GM19240 (cell line): Measurements from ENCODE around the gene AMHR2.

Experiments used
- DNase-seq: peaks from one replicate; pipeline ENCODE4 v3.0.0; 2011; ENCODE audit warnings: low spot score; ENCODE audit not compliant: insufficient read length

AMHR2 gene

DNA sequence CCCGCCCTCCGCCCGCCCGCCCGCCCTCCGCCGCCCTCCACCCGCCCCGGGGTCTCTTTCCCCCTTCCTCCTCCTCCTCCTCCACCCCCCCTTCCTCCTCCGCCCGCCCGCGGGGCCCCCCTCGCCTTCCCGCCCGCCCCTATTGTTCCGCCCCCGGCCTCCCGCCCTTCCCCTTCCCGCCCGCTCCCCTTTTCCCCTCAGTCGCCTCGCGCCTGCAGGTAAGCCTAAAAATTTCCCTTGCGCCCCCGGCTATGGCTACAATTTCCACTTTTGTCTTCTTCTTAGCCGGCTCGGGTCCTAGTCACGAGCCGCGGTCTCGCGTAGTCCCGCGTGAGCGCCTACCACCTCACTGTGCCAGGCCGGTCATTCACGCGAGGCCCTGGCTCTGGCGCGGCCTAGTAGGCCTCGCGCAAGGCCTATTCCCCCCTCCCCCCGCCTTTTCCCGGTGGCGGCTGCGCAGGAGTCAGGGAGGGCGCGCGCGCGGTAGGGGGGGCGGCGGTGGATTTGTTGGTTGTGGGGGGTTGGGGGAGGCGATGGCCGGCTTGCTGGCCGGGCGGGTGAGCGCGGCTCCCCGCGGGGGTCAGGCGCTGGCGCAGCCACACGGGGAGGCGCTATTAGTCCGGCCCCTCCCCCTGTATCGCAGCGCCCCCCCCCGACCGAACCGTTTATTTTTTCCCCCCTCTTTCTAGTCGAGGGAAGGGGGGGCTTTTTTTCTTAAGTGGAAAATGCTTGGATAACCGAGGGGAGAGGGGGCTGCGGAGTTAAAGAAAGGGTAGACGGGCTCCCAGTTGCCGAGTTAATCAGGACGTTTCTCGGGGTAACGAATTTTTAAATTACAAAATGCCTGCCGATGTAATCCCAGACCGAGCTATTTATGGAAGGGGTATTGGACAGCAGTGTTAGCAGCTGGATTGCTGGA is 28.8 kb downstream of the AMHR2 start:
- DNase-seq: peak; percentile 41

DNA sequence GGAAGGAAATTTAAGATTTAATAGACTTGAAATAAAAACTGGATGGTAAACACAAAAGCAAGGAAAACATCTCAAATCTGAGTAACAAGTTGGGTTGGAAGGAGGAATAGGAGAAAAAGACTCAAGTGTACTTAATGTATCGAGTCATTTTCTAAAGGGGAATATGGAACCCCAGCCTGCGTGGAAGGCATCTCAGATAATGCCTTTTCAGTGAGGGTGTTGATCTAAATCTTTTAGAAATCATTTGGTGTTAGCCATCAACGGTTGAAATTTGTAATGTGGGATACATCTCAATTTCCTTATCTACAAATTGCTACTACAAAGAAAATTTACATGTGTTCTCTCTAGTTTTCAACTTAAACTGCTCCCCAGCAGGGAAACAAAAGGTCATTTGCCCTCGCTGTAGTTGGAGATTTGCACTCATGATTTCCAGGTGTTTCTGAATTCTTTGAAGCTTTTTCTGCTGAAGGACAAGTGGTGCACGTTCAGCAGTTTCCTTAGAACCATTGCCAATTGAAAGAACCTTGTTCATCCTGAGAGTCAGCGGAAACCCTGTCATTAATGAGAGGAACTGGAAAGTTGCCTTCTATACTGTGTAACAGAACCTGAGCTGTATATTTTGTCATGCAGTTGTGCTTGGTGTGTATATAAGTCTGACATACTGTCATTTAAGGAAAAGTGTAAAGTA is 30.4 kb downstream of the AMHR2 start:
- DNase-seq: no peak

DNA sequence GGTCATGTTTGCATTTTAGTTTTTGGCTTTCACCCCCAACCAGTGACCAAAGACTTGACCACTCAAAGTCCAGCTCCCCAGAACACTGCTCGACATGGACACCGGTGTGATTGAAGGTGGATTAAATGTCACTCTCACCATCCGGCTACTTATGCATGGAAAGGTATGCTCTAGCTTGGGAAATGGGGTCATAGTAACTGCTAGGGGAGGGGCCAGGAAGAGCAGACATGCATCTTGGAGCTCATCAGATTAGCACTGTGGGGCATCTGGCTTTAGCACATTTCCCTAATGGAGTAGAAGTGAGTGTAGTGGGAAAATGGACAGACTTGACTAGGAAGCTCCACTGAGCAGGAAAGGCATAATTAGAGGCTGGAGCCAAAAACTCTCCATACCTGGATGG is 31.1 kb downstream of the AMHR2 start:
- no peak for DNase-seq

DNA sequence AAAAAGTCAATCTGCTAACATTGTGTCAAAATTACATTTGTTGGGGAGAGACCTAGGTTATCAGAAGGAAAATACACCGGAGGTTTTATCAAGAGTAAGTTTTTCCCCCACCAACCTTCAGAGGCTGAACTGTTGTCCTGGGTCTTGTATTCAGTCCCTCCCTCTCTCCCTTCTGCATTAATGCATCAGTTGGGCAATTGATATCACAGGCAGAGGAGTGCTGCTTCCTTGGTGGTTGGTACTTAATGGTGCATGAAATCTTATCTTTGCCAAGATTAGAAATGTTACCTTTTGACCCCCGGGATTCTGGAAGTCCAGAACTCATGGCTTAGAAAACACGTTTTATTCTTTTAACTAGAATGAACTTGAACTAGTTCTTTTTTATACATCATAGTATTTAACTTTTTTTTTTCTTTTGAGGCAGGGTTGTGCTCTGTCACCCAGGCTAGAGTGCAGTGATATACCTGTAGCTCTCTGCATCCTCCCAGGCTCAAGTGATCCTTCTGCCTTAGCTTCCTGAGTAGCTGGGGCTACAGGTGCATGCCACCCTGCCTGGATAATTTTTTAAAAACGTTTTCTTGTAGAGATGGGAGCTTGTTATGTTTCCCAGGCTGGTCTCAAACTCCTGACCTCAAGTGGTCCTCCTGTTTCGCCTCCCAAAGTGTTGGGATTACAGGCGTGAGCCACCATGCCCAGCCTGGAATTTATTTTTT is 33.2 kb downstream of the AMHR2 start:
- DNase-seq: no peak

DNA sequence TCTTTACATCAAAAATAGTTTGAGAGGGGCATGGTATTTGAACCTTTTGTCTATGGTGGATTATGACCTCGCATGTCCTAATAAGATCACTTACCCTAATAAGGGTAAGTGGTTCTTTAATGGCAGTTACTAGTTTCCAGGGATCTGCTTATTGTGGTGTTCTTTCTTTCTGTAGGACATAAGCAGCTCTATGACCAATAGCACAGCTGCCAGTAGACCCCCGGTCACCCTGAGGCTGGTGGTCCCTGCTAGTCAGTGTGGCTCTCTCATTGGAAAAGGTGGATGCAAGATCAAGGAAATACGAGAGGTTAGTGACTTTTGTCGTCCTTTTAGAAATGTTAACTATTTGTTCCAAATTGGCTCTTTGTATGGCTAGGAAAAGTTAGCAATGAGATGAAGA is 35.4 kb downstream of the AMHR2 start:
- DNase-seq: no peak

DNA sequence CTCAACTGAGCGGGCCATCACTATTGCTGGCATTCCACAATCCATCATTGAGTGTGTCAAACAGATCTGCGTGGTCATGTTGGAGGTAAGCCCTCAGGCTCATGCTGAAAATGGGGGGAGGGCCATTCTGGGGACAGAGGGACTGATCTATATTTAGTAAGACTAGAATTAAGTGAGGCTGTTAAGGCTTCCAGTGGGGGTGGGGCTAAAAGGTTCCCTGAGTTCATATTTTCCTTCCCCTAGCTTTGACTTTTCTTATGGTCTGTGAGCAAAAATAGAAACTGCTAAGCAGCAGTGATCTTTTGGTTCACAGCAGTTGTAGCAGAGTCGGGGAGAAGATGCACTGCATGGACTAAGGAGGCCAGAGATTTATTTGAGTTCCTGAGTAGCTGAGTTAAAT is 37.4 kb downstream of the AMHR2 start:
- DNase-seq: no peak

DNA sequence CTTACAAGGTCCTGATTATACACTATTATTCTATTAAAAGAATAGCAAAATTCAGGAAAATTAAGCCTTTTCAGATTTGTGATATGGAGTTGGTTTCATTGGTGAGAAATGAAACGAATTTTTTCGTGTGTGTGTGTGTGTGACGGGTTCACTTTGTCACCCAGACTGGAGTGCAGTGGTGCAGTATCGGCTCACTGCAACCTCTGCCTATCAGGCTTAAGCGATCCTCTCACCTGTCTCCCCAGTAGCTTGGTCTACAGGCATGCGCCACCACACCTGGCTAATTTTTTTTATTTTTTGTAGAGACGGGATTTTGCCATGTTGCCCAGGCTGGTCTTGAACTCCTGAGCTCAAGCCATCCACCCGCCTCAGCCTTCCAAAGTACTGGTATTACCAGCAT is 37.9 kb downstream of the AMHR2 start:
- DNase-seq: no peak

DNA sequence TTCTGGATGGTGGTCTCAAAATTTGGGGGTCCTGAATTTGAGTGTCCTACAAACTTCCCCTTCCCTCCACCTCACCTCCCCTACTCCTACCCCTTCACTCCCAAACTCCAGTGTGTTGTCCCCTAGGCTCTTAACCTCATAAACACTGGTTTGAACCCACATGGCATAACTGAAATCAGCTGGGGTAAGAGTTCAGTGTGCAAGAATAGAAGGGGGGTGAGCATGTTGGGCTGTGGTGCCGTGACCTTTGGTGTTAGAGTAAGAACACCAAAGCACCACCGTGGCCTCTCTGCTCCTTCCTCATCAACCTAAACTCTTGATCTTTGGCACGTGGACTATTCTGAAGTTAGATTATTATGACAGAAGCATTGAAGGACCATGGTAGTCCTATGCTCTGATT is 39.3 kb downstream of the AMHR2 start:
- DNase-seq: no peak

DNA sequence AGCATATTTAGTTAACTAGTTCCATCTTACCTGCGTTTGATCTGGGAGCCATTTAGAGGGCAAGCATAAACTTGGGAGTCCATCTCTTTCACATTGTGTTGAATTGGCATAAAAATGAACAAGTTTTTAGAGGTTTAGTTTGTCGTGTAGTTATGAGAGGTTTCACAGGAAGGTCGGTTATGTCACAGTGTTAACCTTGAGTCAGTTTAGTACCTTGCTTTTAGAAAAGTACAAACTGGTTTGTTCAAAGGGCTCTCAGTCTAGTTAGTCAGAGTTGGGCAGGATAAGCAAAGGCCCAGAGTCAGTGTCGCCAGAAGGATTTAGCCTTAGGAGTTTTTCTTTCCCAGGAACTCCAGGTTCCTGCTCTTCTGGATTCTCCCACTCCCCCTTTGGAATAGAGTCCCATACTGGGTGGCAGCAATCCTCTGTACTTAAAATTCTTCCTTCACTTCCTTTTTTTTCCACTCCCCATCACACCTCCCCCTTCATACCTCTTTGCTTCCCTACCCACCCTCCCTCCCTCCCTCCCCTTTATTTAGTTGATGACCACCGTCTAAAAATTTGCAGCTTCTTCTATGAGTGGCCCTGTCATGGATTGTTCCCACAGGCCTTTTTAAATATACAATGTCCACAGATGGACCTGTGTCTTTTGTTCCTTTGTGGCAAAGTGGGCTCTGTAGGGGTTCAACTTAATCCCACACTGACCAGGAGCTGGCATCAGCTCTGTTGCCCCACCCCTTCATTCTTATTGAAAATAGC is 40.3 kb downstream of the AMHR2 start:
- no peak for DNase-seq

DNA sequence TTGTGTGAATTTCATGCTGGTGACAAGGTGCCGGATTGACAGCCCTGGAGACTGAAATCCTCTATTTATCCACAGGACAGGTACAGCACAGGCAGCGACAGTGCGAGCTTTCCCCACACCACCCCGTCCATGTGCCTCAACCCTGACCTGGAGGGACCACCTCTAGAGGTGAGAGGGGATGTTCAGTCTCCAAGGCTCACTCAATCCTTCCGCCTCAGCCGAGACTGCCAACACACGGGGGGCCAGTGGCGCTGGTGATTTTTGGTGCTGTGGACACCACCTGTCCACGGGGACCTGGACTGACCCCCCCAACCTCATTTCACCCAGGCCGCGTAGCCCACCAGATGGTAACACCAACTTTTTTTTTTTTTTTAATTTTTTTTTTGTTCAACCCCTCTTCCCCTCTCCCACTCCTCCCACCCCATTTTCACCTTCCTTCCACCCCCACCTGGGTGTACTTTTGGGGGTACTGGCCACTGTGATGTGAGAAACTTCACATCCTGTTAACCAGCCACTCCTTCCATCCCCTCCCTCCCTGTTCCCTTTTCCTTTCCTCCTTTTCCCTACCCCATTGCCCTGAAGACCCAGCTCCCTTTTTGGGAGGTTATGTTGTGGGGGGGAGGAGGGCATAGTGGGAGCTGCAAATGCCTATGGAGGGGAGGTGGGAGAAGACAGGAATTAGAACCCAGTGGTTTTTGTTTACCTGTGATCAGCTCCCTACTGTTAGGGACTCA is 41.2 kb downstream of the AMHR2 start:
- no peak for DNase-seq

DNA sequence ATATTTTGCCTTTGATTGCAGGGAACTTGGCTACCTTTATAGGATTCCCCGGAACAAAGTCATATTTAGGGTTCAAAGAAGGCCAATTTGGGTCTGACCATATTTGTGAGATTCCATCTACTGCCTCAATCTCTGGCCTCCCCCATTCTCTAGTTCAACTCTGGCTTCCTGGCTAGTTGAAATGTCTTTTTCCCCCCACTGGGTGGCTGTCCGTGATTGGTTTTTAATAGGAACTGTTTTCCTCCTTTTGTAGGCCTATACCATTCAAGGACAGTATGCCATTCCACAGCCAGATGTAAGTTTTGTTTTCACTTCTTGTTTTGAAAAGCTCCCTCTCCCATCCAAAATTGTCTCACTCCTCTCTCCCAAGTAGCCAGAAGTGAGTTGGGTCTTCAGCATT is 42.0 kb downstream of the AMHR2 start:
- no peak for DNase-seq

DNA sequence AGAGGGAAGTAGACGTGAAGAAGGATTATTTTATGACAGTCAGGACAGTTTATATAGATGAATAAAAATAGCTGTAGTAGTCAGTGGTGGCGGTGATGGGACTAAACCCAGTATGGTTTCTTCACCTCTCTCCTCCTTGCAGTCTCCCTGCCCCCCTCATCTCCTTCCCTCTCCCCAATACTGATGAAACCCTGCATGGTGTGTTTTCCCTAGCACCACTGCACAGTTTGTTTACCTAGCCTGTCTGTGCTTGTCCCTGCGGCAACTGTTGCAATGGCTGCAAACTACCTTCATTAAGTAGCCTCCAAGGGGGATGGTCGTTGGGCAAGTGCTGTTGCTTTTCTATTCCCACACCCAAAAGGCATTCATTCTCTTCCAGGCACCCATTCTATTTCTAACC is 43.0 kb downstream of the AMHR2 start:
- DNase-seq: no peak

DNA sequence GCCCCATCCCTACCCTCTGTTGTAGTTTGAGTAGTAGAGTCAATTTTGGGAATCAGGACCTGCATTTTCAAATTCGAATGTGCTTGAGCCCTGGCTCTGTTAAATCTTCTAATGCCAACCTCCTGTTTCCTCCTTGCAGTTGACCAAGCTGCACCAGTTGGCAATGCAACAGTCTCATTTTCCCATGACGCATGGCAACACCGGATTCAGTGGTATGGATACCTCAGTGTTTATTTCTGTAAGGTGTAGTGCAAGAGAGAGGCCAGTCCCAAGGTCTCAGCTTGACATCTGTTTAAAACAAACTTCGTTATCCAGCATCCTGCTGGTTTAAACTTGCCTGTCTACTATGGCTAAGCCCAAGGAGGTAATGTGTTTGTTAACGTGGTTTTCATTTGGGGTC is 43.4 kb downstream of the AMHR2 start:
- DNase-seq: no peak

DNA sequence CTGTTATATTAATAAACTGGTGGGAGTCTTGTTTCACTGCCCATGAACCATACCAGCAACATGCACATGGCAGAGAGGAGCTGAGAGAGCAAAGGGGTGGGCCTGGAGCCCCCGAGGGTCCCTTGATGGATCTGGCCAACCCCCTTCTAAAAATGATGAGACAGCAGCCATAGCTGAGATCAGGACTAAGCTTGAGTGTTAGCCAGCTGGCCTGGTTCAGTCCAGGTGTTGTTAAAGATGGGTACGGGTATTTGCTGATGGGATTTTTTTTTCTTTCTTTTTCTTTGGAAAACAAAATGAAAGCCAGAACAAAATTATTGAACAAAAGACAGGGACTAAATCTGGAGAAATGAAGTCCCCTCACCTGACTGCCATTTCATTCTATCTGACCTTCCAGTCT is 44.2 kb downstream of the AMHR2 start:
- DNase-seq: no peak

DNA sequence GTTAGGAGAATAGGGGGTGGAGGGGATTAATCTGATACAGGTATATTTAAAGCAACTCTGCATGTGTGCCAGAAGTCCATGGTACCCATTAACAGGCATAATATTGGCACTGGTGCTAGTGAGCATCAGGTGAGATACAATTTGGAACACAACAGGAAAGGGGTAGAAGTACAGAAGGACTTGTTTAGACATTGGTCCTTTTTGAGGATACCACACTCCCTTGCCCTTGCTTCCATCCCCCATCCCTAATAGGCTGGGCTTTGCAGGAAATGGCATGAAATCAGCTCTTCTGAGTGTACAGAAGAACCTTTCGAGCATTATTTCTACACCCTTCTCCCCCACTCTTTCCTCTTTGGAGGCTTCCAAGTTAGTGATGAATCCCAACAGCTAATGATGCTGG is 44.6 kb downstream of the AMHR2 start:
- no peak for DNase-seq

DNA sequence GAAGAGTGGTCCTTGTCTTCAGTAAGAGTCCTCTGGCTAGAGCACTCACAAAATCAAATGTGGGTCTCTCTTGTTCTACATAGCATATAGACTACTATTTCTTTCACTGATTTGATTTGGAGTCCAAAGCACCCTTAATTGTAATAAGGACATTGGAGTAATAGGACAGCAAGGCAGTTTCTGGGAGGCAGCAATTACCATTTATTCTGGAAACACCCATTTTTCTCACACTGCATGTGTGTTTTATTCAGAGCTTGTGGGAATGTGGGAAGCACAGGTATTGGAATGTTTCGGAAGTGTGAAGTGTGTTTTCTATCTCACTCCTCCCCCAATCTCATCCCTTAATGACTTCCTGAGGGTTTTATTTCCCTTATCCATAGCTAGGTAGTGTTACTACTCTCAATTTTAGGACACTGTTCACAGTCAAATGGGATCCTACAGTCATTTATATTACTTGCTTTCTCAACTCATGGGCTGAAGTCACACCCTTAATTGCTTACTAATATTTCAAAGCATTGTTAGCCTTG is 48.5 kb downstream of the AMHR2 start:
- no peak for DNase-seq

DNA sequence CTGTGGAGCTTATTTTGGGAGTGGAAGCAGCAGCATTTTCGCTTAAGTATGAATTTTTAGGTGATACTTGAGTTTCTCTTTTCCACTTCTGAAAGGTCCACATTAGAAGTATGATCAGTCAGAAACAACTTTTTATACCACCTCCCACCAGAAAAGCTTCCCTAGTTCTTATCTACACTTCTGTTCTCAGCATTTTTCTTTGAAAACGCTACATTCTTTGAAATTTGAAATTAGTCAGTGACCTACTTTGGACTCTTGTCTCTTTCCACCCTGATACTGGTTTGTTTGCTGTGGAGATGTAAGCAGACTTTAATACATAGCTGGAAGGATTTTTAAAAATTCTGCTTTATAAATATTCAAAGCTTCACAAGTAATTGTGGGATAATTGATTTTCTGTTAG is 50.4 kb downstream of the AMHR2 start:
- DNase-seq: no peak

DNA sequence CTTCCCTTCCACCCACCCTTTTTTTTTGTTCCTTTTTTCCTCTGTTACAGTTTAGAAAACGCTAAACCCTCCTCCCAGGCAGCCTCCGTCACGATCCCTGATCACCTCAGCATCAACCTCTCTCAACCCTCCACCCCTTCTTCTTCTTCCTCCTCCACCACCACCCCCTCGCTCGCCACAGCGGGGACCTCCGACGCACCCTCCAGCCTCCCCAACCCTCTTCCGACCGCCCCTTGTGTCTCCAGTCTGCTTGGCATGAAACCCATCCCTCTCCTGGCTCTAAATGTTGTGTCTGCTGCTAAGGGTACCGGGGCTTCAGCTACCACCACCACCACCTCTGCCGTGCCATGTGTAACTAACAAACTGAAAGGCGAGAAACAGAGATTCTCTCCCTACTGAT is 51.2 kb downstream of the AMHR2 start:
- DNase-seq: no peak

DNA sequence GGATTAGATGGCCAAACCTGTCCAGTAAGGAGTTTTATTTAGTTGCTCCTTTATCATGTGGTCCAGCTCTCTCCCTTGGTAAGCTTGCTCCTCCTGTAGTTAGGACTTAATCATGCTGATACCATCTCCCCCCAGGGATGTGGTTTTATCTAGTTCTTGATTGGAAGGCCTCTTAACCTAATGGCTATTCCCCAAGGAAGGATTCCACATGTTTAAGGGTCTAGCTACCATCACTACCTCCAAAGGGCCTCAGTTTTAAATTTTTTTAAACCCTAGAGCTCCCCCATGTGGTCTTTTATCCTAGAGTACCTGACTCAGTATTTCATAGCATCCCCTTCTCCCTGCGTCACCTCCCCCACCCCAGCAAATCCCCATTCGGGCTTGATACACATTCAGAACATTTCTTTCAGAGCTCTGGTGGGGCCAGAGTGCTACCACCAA is 53.1 kb downstream of the AMHR2 start:
- no peak for DNase-seq

DNA sequence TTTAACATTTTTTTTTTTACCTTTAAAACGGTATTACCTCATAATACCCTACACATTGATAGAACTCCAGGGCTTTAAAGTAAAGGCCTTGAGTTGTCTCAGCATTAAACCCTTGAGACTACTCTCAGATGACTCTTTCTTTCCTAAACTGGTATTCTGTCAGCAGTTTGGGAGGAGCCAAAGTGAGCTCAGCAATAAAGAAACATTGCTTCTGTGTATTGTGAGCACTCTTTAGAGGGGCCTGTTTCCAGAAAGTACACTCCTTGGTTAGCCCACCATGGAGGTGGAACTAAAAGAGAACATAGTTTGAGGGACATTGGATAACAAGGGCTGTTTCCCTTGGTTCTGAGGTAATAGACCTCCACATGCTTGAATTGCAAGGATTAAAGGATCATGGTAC is 55.2 kb downstream of the AMHR2 start:
- no peak for DNase-seq

DNA sequence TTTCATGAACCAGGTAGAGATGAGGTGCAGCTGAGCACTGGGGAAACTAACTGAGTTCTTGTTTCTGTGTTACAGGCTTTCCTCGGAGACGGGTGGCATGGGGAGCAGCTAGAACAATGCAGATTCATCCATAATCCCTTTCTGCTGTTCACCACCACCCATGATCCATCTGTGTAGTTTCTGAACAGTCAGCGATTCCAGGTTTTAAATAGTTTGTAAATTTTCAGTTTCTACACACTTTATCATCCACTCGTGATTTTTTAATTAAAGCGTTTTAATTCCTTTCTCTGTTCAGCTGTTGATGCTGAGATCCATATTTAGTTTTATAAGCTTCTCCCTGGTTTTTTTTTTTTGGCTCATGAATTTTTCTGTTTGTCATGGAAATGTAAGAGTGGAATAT is 55.7 kb downstream of the AMHR2 start:
- no peak for DNase-seq
